Amniotic stem cell (primary cell): ENCODE measurements around the gene GHDC.
"Not testable (repeated sequence)": the region's sequence is repeated elsewhere in the genome, so short reads cannot be mapped to it uniquely, and the experiment has no call there.

ENCODE experiments used
- DNase-seq: peaks from one replicate; lab custom pipeline; 2025; lab: John Stamatoyannopoulos, UW

The GHDC gene

GRCh38 chr17:42153919-42154742 lies 40.2 kb downstream of the GHDC start:
- no peak for DNase-seq

DNA sequence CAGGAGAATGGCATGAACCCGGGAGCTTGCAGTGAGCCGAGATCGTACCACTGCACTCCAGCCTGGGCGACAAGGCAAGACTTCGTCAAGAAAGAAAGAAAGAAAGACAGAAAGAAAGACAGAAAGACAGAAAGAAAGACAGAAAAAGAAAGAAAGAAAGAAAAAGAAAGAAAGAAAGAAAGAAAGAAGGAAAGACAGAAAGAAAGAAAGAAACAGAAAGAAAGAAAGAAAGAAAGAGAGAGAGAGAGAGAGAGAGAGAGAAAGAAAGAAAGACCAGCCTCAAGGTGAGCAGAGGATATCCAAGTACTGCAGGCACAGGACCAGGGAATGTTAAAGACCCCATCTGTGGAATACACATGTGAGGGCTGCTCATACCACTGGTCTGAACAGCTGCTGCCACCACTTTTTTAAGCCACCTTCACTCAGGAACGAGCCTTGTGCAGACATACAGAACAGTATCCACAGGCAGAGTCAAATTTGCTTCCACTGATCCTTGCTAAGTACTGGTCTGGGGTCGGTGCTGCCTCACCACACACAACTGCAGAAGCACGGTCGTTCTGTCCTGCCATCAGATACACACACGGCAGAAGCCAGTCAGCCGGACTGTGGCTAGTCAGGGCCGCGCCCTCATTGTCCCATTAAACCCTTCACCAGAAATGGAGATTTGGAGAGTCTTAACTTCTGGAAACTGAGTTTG lies 47.2 kb downstream of the GHDC start:
- DNase-seq: no peak

- DNase-seq: not testable (repeated sequence)
Observed at GRCh38 chr17:42143138-42143537, 51.2 kb downstream of the GHDC start.

DNA sequence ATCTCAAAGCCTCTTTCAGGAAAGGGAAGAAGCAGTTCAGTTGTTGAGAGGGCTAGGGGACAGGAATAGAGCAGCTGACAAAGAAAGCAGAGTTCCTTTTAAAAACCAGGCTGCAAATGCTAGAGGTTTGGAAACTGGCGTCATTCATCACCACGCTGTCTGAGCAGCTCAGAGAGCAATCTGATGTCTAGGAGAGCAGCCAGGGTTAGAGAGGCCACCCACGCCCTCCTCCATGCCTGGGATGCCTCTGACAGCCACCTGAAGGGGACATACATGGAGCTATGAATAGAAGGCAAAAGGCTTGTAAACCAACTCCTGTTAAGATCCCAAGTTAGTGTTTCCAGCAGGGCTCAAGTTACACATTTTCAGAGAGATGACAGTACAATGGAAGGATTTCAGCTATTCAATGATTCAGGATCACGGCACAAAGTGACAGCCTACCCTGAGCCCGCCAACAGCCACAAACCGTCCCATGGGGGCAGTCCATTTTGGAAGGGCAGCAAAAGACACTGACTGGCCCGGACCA lies 51.9 kb downstream of the GHDC start:
- DNase-seq: peak; percentile 16

DNA sequence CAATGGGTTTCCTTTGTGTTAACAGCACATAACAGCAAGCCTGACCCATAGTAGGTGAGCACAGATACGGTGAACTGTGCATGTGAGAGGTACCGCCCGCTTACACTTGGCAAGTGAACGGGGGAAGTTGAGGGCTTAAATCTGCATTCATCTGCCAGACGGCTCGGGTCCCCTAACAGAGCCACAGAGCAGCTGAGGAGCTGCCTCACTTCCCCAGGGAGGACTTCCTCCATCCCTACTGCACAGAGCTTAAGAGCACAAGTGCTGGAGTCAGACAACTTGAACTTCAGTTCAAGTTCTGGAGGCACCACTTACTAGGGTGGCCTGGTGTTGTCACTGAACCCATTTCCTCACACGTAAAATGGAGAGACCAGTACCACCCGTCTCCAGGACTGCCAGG lies 52.9 kb downstream of the GHDC start:
- DNase-seq: no peak

DNA sequence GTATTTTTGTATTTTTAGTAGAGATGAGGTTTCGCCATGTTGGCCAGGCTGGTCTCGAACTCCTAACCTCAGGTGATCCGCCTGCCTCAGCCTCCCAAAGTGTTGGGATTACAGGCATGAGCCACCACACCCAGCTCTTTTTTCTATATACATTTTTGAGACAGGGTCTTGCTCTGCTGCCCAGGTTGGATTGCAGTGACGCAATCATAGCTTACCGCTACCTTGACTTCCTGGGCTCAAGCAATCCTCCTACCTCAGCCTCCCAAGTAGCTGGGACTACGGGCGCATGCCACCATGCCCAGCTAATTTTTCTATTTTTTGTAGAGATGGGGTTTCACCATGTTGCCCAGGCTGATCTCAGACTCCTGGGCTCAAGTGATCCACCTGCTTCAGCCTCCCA lies 53.6 kb downstream of the GHDC start:
- DNase-seq: not testable (repeated sequence)
